DND-41 (cell line): ENCODE measurements around the gene SLIT1.

Experiments
- EZH2 ChIP-seq: IDR thresholded peaks from 3 replicates; pipeline ENCODE4 v1.6.1; 2012; ENCODE audit warnings: borderline replicate concordance, low read depth, mild to moderate bottlenecking, moderate library complexity, low read length, inconsistent platforms; ENCODE audit not compliant: severe bottlenecking
- TF ChIP-seq, protein P1 (sequence below): IDR thresholded peaks from 2 replicates; pipeline ENCODE4 v1.5.1; 2012; ENCODE audit warnings: borderline replicate concordance, low read length, moderate library complexity, mild to moderate bottlenecking; ENCODE audit not compliant: poor library complexity, severe bottlenecking; ENCODE audit errors: extremely low read depth

DNA sequence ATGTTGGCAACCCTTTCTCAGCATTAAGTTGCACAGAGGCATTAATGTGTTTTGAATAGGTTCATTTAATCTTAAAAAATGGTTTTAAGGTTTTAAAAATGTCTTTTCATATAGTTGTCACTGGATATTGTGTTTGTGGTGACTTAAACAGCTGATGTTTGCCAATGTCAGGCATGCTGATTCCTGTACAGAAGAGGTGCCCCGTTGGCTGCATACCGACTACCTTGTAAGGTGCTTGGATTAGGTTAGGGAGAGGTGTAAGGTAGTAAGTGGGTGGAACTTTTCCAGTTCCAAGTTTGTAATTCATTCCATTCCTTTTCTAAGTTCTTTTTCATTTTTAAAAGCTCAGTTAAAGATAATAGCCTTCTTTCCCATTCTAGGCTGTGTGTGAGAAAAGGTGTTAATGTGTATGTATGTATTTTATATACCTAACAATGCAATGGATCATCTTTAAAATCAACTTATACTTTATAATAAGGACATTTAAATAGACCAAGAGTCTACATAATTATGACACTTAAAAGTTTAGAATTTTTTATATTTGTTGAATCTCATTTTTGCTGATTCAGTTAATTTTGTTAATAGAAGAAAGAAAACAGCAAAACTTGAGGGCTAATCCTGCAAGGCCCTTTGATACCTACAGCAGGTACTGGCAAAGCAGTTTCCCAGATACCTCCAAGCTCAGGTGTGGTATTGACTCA, 198.5 kb downstream of the SLIT1 start:
- TF ChIP-seq, protein P1, sequence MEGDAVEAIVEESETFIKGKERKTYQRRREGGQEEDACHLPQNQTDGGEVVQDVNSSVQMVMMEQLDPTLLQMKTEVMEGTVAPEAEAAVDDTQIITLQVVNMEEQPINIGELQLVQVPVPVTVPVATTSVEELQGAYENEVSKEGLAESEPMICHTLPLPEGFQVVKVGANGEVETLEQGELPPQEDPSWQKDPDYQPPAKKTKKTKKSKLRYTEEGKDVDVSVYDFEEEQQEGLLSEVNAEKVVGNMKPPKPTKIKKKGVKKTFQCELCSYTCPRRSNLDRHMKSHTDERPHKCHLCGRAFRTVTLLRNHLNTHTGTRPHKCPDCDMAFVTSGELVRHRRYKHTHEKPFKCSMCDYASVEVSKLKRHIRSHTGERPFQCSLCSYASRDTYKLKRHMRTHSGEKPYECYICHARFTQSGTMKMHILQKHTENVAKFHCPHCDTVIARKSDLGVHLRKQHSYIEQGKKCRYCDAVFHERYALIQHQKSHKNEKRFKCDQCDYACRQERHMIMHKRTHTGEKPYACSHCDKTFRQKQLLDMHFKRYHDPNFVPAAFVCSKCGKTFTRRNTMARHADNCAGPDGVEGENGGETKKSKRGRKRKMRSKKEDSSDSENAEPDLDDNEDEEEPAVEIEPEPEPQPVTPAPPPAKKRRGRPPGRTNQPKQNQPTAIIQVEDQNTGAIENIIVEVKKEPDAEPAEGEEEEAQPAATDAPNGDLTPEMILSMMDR = no peak
- TF ChIP-seq EZH2 = no peak
